ENCODE results near the gene B3GAT1. TPM values are rescaled to one million over a fixed set of nuclear protein-coding genes. Genes with fewer than 3 reads are reported as not detected.

B3GAT1 gene
- total RNA-seq, 2 donors from 2014 or later, result 20.6 to 29.5 TPM

DNA sequence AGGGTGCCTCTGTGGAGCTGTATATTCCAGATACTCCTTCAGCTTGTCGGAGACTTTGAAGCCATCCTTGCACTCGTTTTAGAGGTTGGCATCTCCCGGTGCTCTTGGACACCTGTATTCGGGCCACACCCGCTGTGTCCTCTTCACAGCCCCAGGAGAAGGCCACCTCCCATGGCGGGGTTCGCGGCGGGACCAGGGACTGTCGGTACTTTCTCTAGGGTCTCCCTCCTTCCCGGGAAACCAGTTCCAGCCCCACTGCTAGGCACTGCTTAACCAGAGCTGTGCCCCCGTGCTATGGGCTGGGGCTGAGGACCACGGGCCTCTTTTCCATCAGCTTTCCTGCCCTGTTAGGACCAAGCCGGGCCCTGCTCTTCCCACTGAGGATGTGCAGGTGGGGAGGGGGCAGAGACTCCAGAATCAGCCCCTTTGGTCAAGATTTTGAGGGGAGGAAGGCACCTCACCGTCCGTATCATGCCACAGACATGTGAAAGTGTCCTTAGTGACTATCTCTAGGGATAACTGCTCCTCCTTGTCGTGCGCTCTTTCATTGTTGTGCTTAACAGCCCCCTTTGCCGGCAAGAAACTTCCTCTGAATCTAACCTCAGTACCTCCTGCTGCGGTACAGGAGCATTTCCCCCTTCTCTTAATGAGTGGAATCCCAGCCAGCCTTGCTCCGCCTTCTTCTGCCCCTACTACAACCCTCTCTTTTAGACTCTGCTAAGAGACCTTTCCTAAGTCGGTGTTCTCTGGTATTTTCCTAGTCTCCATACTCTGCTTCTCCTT, 1.2 kb upstream of the B3GAT1 start:
- H3K9me3 ChIP-seq (ENCODE audit: control insufficient read depth, low read length), result no peaks in the 10 kb centered on the region
- Mint-ChIP-seq H3K27ac (no peak overlapping the region), H3K36me3 (ENCODE audit: low read depth) (no peaks in the 10 kb centered on the region), H3K9me3 (no peaks in the 10 kb centered on the region), H3K27me3 (ENCODE audit: insufficient read depth) (peaks cover 80% of the 10 kb centered on the region), H3K4me3 (peak overlapping the region; percentile 58), H3K4me1 (peaks cover 30% of the 10 kb centered on the region)
- H3K4me1 ChIP-seq (ENCODE audit: control insufficient read depth, insufficient read depth, low read length), result no peaks in the 10 kb centered on the region
- no peak overlapping the region for H3K9ac ChIP-seq (ENCODE audit: extremely low read depth, low read length, poor library complexity, severe bottlenecking)
- peak overlapping the region; percentile 53 for H3K4me3 ChIP-seq (ENCODE audit: low read length)
- H3K27me3 ChIP-seq (ENCODE audit: control insufficient read depth, insufficient read depth, low read length, poor library complexity, severe bottlenecking), result peaks cover 66% of the 10 kb centered on the region
- 7 to 12% methylated on average over 13 to 22 of the region's 22 CpGs for WGBS, 2 experiments (ENCODE audit: insufficient coverage in 1 of 2, insufficient read length in 1 of 2)
- H3K36me3 ChIP-seq (ENCODE audit: control insufficient read depth, insufficient read depth, low read length), result no peaks in the 10 kb centered on the region
- DNase-seq, result peak; percentile 67
- TF ChIP-seq, protein P1, sequence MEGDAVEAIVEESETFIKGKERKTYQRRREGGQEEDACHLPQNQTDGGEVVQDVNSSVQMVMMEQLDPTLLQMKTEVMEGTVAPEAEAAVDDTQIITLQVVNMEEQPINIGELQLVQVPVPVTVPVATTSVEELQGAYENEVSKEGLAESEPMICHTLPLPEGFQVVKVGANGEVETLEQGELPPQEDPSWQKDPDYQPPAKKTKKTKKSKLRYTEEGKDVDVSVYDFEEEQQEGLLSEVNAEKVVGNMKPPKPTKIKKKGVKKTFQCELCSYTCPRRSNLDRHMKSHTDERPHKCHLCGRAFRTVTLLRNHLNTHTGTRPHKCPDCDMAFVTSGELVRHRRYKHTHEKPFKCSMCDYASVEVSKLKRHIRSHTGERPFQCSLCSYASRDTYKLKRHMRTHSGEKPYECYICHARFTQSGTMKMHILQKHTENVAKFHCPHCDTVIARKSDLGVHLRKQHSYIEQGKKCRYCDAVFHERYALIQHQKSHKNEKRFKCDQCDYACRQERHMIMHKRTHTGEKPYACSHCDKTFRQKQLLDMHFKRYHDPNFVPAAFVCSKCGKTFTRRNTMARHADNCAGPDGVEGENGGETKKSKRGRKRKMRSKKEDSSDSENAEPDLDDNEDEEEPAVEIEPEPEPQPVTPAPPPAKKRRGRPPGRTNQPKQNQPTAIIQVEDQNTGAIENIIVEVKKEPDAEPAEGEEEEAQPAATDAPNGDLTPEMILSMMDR (conservative IDR thresholded peaks at IDR 0.05), result no peak
- H3K27ac ChIP-seq (ENCODE audit: low read depth, low read length), result no peak overlapping the region

DNA sequence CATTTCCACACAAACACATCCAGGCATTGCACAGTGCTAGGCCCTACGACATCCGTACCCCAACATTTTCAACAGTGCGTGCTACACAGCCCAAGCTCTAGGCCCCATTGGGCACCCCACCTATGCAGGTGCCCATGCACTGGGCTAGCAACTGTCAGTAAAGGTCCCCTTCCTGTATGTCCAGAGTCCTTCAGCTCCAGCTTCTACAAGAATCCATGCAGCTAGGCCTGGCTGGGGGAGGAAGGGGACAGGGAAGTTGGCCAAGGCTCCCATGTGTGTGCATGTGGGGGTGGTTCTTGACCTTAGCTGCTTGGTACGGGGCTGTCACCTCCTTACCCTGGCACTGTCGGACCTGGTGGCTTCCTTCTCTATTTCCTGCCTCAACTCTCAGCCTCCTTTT, 1.3 kb downstream of the B3GAT1 start:
- Mint-ChIP-seq H3K27ac (no peak overlapping the region), H3K4me3 (peak overlapping the region; percentile 74), H3K4me1 (peaks cover 33% of the 10 kb centered on the region), H3K9me3 (no peaks in the 10 kb centered on the region), H3K27me3 (ENCODE audit: insufficient read depth) (peaks cover 62% of the 10 kb centered on the region), H3K36me3 (ENCODE audit: low read depth) (no peaks in the 10 kb centered on the region)
- H3K4me1 ChIP-seq (ENCODE audit: control insufficient read depth, insufficient read depth, low read length), result no peaks in the 10 kb centered on the region
- no peak overlapping the region for H3K9ac ChIP-seq (ENCODE audit: extremely low read depth, low read length, poor library complexity, severe bottlenecking)
- 82% methylated on average over 5 of the region's 5 CpGs; no CpG with 5 or more reads in 1 of the 2 experiments for WGBS, 2 experiments (ENCODE audit: insufficient coverage in 1 of 2, insufficient read length in 1 of 2)
- TF ChIP-seq, protein P1 (conservative IDR thresholded peaks at IDR 0.05), result no peak
- H3K4me3 ChIP-seq (ENCODE audit: low read length), result peak overlapping the region; percentile 71
- DNase-seq, result no peak
- no peak overlapping the region for H3K27ac ChIP-seq (ENCODE audit: low read depth, low read length)
- H3K27me3 ChIP-seq (ENCODE audit: control insufficient read depth, insufficient read depth, low read length, poor library complexity, severe bottlenecking), result peaks cover 49% of the 10 kb centered on the region
- no peaks in the 10 kb centered on the region for H3K36me3 ChIP-seq (ENCODE audit: control insufficient read depth, insufficient read depth, low read length)
- no peaks in the 10 kb centered on the region for H3K9me3 ChIP-seq (ENCODE audit: control insufficient read depth, low read length)

DNA sequence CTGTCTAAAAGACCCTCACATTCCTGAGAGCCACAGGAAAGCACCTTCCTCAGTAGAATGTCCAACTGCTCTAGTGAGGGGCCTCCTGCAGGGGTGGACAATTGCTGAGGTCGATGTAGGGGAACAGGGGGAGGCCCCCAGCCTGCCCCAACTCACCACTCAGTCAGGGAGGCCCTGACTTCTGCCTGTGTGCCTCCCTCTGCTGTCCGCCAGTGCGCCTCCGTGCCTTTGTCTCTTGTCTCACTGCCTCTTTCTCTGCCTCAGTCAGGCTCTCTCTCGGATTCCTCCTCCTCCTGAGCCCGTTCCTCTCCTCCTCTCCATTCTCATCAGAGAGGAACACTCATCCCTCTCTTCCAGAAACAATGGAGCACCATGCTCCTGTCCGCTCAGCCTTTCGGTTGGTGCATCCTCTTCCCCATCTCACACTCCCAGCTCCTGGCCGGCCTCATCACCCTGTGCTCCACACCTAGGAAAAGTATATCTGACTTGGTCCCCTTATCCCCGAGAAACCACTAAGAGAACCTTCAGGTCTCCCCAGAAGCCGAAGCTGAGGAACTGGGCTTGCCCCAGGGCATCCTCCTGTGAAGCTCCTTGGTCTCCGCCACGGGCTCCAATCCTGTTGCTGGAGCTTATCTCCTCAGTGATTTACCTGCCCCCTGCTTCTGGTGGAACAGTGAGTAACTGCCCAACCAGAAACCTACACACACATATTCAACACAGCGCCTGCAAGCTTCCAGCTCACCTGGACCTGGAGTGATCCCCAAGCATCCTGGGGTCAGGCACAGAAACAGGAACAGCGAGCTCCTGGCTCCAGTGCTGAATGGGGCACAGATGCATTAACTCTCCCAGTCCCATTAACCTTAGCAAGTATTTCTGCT, 2.3 kb downstream of the B3GAT1 start:
- H3K4me1 Mint-ChIP-seq, result peaks cover 26% of the 10 kb centered on the region
- H3K27me3 Mint-ChIP-seq (ENCODE audit: insufficient read depth), result peaks cover 53% of the 10 kb centered on the region
- WGBS, 2 experiments (ENCODE audit: insufficient coverage in 1 of 2, insufficient read length in 1 of 2), result 86 to 87% methylated on average over 11 to 15 of the region's 15 CpGs
- H3K9me3 ChIP-seq (ENCODE audit: control insufficient read depth, low read length), result no peaks in the 10 kb centered on the region
- TF ChIP-seq, protein P1 (conservative IDR thresholded peaks at IDR 0.05), result no peak
- no peaks in the 10 kb centered on the region for H3K36me3 Mint-ChIP-seq (ENCODE audit: low read depth)
- peaks cover 39% of the 10 kb centered on the region for H3K27me3 ChIP-seq (ENCODE audit: control insufficient read depth, insufficient read depth, low read length, poor library complexity, severe bottlenecking)
- H3K36me3 ChIP-seq (ENCODE audit: control insufficient read depth, insufficient read depth, low read length), result no peaks in the 10 kb centered on the region
- no peaks in the 10 kb centered on the region for H3K9me3 Mint-ChIP-seq
- H3K4me1 ChIP-seq (ENCODE audit: control insufficient read depth, insufficient read depth, low read length), result no peaks in the 10 kb centered on the region
- no peak overlapping the region for H3K27ac Mint-ChIP-seq
- peak overlapping the region; percentile 74 for H3K4me3 Mint-ChIP-seq
- DNase-seq, result no peak
- H3K27ac ChIP-seq (ENCODE audit: low read depth, low read length), result no peak overlapping the region
- H3K4me3 ChIP-seq (ENCODE audit: low read length), result no peak overlapping the region
- no peak overlapping the region for H3K9ac ChIP-seq (ENCODE audit: extremely low read depth, low read length, poor library complexity, severe bottlenecking)

All from endodermal cell (in vitro differentiated cells).